HG02938 (cell line): ENCODE results near the gene SLC25A19.
"Not testable (repeated sequence)": the region's sequence is repeated elsewhere in the genome, so short reads cannot be mapped to it uniquely, and the experiment has no call there.

ENCODE experiments used
- ATAC-seq: cut with Tn5 transposase; IDR thresholded peaks from one replicate; pipeline ENCODE4 v1.9.1; 2021; ENCODE audit warnings: mild to moderate bottlenecking, moderate library complexity; ENCODE audit not compliant: unreplicated experiment

The SLC25A19 gene

GRCh38 chr17:75270218-75270965 is 18.8 kb downstream of the SLC25A19 start:
- ATAC-seq = peak; percentile 36

- no peak for ATAC-seq
Measured at GRCh38 chr17:75269844-75270217, 19.4 kb downstream of the SLC25A19 start.

- no peak for ATAC-seq
Measured at GRCh38 chr17:75267411-75268232, 21.6 kb downstream of the SLC25A19 start.

GRCh38 chr17:75267153-75267410 is 22.2 kb downstream of the SLC25A19 start:
- ATAC-seq = no peak

GRCh38 chr17:75266316-75267152 is 22.7 kb downstream of the SLC25A19 start:
- no peak for ATAC-seq

GRCh38 chr17:75265614-75266315 is 23.5 kb downstream of the SLC25A19 start:
- ATAC-seq = no peak

GRCh38 chr17:75263055-75263454 is 26.2 kb downstream of the SLC25A19 start:
- no peak for ATAC-seq

- no peak for ATAC-seq
Measured at GRCh38 chr17:75262112-75262606, 27.1 kb downstream of the SLC25A19 start.

GRCh38 chr17:75261336-75262111 is 27.7 kb downstream of the SLC25A19 start, which contains the start of the genes GGA3 and MRPS7:
Gene GGA3, minus strand, starts transcription at chr17:75261606. Its CDS starts 19 bp downstream, at chr17:75261587.
Gene MRPS7, plus strand, starts transcription at chr17:75261879. Its CDS starts 22 bp downstream, at chr17:75261901.
- ATAC-seq = peak; percentile 78

- peak; percentile 17 for ATAC-seq
Measured at GRCh38 chr17:75260641-75261335, 28.4 kb downstream of the SLC25A19 start.

GRCh38 chr17:75257228-75257627 is 32.0 kb downstream of the SLC25A19 start:
- ATAC-seq = not testable (repeated sequence)

- not testable (repeated sequence) for ATAC-seq
Measured at GRCh38 chr17:75255954-75256698, 33.1 kb downstream of the SLC25A19 start.

- ATAC-seq = no peak
Measured at GRCh38 chr17:75252039-75252816, 37.0 kb downstream of the SLC25A19 start.

GRCh38 chr17:75250009-75250471 is 39.2 kb downstream of the SLC25A19 start:
- peak; percentile 82 for ATAC-seq

GRCh38 chr17:75249564-75249963 is 39.7 kb downstream of the SLC25A19 start:
- no peak for ATAC-seq

- ATAC-seq = no peak
Measured at GRCh38 chr17:75246404-75246803, 42.8 kb downstream of the SLC25A19 start.

GRCh38 chr17:75245011-75245410 is 44.2 kb downstream of the SLC25A19 start:
- no peak for ATAC-seq
